ENCODE measurements around the gene SNAPC4.

The SNAPC4 gene

GRCh38 chr9:136370687-136371532 lies 29.1 kb downstream of the SNAPC4 start:
- no peak for DNase-seq (ENCODE audit: low read depth in 2 of 2)

- no peak for DNase-seq (ENCODE audit: low read depth in 2 of 2)
These were observed 29.9 kb downstream of the SNAPC4 start for GRCh38 chr9:136370037-136370436.

- no peak for DNase-seq (ENCODE audit: low read depth in 2 of 2)
These were observed 31.8 kb downstream of the SNAPC4 start for GRCh38 chr9:136368190-136368589.

GRCh38 chr9:136367296-136368145 lies 32.4 kb downstream of the SNAPC4 start:
- no peak for DNase-seq (ENCODE audit: low read depth in 2 of 2)

GRCh38 chr9:136366826-136367225 lies 33.1 kb downstream of the SNAPC4 start:
- no peak for DNase-seq (ENCODE audit: low read depth in 2 of 2)

- no peak for DNase-seq (ENCODE audit: low read depth in 2 of 2)
These were observed 34.2 kb downstream of the SNAPC4 start for GRCh38 chr9:136365775-136366222.

- no peak for DNase-seq (ENCODE audit: low read depth in 2 of 2)
These were observed 34.8 kb downstream of the SNAPC4 start for GRCh38 chr9:136364942-136365774.

GRCh38 chr9:136363949-136364748 lies 35.8 kb downstream of the SNAPC4 start:
- no peak for DNase-seq (ENCODE audit: low read depth in 2 of 2)

GRCh38 chr9:136363106-136363948 lies 36.6 kb downstream of the SNAPC4 start, which contains the start of gene DNLZ:
TSS of gene DNLZ (minus strand) at chr9:136363744. CDS start at chr9:136363714, 30 bp downstream.
- peak; percentile 96 for DNase-seq (ENCODE audit: low read depth in 2 of 2)

GRCh38 chr9:136362450-136362784 lies 37.6 kb downstream of the SNAPC4 start:
- no peak for DNase-seq (ENCODE audit: low read depth in 2 of 2)

- no peak for DNase-seq (ENCODE audit: low read depth in 2 of 2)
These were observed 38.1 kb downstream of the SNAPC4 start for GRCh38 chr9:136361754-136362449.

- no peak for DNase-seq (ENCODE audit: low read depth in 2 of 2)
These were observed 38.8 kb downstream of the SNAPC4 start for GRCh38 chr9:136361047-136361753.

- no peak for DNase-seq (ENCODE audit: low read depth in 2 of 2)
These were observed 39.9 kb downstream of the SNAPC4 start for GRCh38 chr9:136359774-136360718.

GRCh38 chr9:136358888-136359287 lies 41.1 kb downstream of the SNAPC4 start:
- DNase-seq (ENCODE audit: low read depth in 2 of 2), result no peak

- DNase-seq (ENCODE audit: low read depth in 2 of 2), result no peak
These were observed 42.0 kb downstream of the SNAPC4 start for GRCh38 chr9:136358016-136358415.

GRCh38 chr9:136357202-136357725 lies 42.7 kb downstream of the SNAPC4 start:
- no peak for DNase-seq (ENCODE audit: low read depth in 2 of 2)

Data from stimulated activated CD4-positive, alpha-beta T cell treated with anti-CD3 and anti-CD28 coated beads, Interleukin-15, amount 100 ng/mL, for 48 hours (primary cell).